WTC11 (cell line): Measurements from ENCODE around the gene RNF151. TPM values are rescaled to one million over a fixed set of nuclear protein-coding genes. Genes with fewer than 3 reads are reported as not detected.

Experiments used
- ATAC-seq: fragments of 200-7000 bp; cut with Tn5 transposase; 2 replicates; pipeline ENCODE4 v1.10.0; 2021; ENCODE audit warnings: mild to moderate bottlenecking, moderate library complexity
- CTCF ChIA-PET: fragments of 300-600 bp; sonication (Branson Sonifier 250); formaldehyde crosslinking; loops from one replicate; lab custom pipeline; 2021; ENCODE audit warnings: antibody characterized with exemption; lab: Charles Lee
- POLR2A ChIA-PET: fragments of 350-600 bp; sonication (Branson Sonifier 250); formaldehyde crosslinking; loops from one replicate; lab custom pipeline; 2021; ENCODE audit warnings: antibody characterized with exemption; lab: Charles Lee
- DNase-seq: peaks from one replicate; pipeline ENCODE4 v3.0.0; 2021; ENCODE audit warnings: low spot score
- H3K27ac Mint-ChIP-seq: 2 replicates; pipeline ENCODE4 v1.8.0; 2021; ENCODE audit warnings: mixed read lengths
- H3K27me3 Mint-ChIP-seq: 2 replicates; pipeline ENCODE4 v1.8.0; 2021; ENCODE audit warnings: low read depth, mild to moderate bottlenecking, moderate library complexity, mixed read lengths
- H3K36me3 Mint-ChIP-seq: 2 replicates; pipeline ENCODE4 v1.8.0; 2021; ENCODE audit warnings: mixed read lengths
- H3K4me1 Mint-ChIP-seq: 2 replicates; pipeline ENCODE4 v1.8.0; 2022; ENCODE audit warnings: mixed read lengths
- H3K4me3 Mint-ChIP-seq: 2 replicates; pipeline ENCODE4 v1.8.0; 2021; ENCODE audit warnings: mild to moderate bottlenecking, moderate library complexity, mixed read lengths
- H3K9me3 Mint-ChIP-seq: 2 replicates; pipeline ENCODE4 v1.8.0; 2021; ENCODE audit warnings: mixed read lengths
- ATF1 ChIP-seq: sonication (generic); formaldehyde crosslinking; IDR thresholded peaks from 2 replicates; pipeline ENCODE4 v1.8.1; 2023; ENCODE audit warnings: mild to moderate bottlenecking, moderate library complexity, missing genetic modification reagents
- CBFB ChIP-seq: sonication (generic); formaldehyde crosslinking; IDR thresholded peaks from 2 replicates; pipeline ENCODE4 v1.8.1; 2022; ENCODE audit warnings: mild to moderate bottlenecking, low read depth, missing genetic modification reagents
- CREM ChIP-seq: sonication (generic); formaldehyde crosslinking; IDR thresholded peaks from 2 replicates; pipeline ENCODE4 v1.8.1; 2022; ENCODE audit warnings: mild to moderate bottlenecking, missing genetic modification reagents, moderate library complexity
- ESRRA ChIP-seq: sonication (generic); formaldehyde crosslinking; IDR thresholded peaks from 2 replicates; pipeline ENCODE4 v1.8.1; 2022; ENCODE audit warnings: mild to moderate bottlenecking, missing genetic modification reagents, borderline replicate concordance
- ETV6 ChIP-seq: sonication (generic); formaldehyde crosslinking; IDR thresholded peaks from 2 replicates; pipeline ENCODE4 v1.8.1; 2022; ENCODE audit warnings: mild to moderate bottlenecking, missing genetic modification reagents
- FOXP1 ChIP-seq: sonication (generic); formaldehyde crosslinking; IDR thresholded peaks from 2 replicates; pipeline ENCODE4 v1.8.0; 2022; ENCODE audit warnings: missing genetic modification reagents, mild to moderate bottlenecking, moderate library complexity, borderline replicate concordance
- IRF2 ChIP-seq: sonication (generic); formaldehyde crosslinking; IDR thresholded peaks from 2 replicates; pipeline ENCODE4 v1.8.0; 2022; ENCODE audit warnings: low read depth, missing genetic modification reagents, borderline replicate concordance
- KAT7 ChIP-seq: sonication (generic); formaldehyde crosslinking; IDR thresholded peaks from 2 replicates; pipeline ENCODE4 v1.8.1; 2023; ENCODE audit warnings: missing genetic modification reagents, mild to moderate bottlenecking, borderline replicate concordance
- MXD4 ChIP-seq: fragments of 250-450 bp; sonication (Bioruptor Pico); IDR thresholded peaks from 2 replicates; pipeline ENCODE4 v1.8.0; 2021; ENCODE audit warnings: mild to moderate bottlenecking, moderate library complexity, borderline replicate concordance
- NFE2L1 ChIP-seq: sonication (generic); formaldehyde crosslinking; IDR thresholded peaks from 2 replicates; pipeline ENCODE4 v1.8.1; 2023; ENCODE audit warnings: missing genetic modification reagents
- OVOL2 ChIP-seq: fragments of 250-450 bp; sonication (Bioruptor Pico); IDR thresholded peaks from 2 replicates; pipeline ENCODE4 v1.9.0; 2021; ENCODE audit warnings: mild to moderate bottlenecking, borderline replicate concordance
- PRRX2 ChIP-seq: fragments of 250-450 bp; sonication (Bioruptor Pico); IDR thresholded peaks from 2 replicates; pipeline ENCODE4 v1.8.0; 2021; ENCODE audit warnings: mild to moderate bottlenecking
- ZNF263 ChIP-seq: sonication (generic); formaldehyde crosslinking; IDR thresholded peaks from 2 replicates; pipeline ENCODE4 v1.8.1; 2022; ENCODE audit warnings: low read depth, mild to moderate bottlenecking, moderate library complexity, missing genetic modification reagents
- ZNF423 ChIP-seq: fragments of 250-450 bp; sonication (Bioruptor Pico); IDR thresholded peaks from 2 replicates; pipeline ENCODE4 v2.1.2; 2022; ENCODE audit warnings: mild to moderate bottlenecking, moderate library complexity
- total RNA-seq: library from RNA; stranded (reverse); gene quantifications from 3 replicates; pipeline ENCODE4 v1.2.3, GENCODE V29; 2021
- TF ChIP-seq, protein P1 (sequence below): sonication (generic); formaldehyde crosslinking; IDR thresholded peaks from 2 replicates; pipeline ENCODE4 v1.8.0; 2022; ENCODE audit warnings: mild to moderate bottlenecking, missing genetic modification reagents
- TF ChIP-seq, protein P2 (sequence below): sonication (generic); formaldehyde crosslinking; IDR thresholded peaks from 2 replicates; pipeline ENCODE4 v1.8.0; 2022; ENCODE audit warnings: mild to moderate bottlenecking, missing genetic modification reagents
- TF ChIP-seq, protein P3 (sequence below): fragments of 250-450 bp; sonication (Bioruptor Pico); IDR thresholded peaks from 2 replicates; pipeline ENCODE4 v1.8.0; 2021; ENCODE audit warnings: mild to moderate bottlenecking
- TF ChIP-seq, protein P4 (sequence below): sonication (generic); formaldehyde crosslinking; IDR thresholded peaks from 2 replicates; pipeline ENCODE4 v1.8.1; 2022; ENCODE audit warnings: mild to moderate bottlenecking, moderate library complexity, missing genetic modification reagents
- TF ChIP-seq, protein P5 (sequence below): sonication (generic); formaldehyde crosslinking; conservative IDR thresholded peaks from 2 replicates; pipeline ENCODE4 v1.8.1; 2022; ENCODE audit warnings: mild to moderate bottlenecking, missing genetic modification reagents
- TF ChIP-seq, protein P6 (sequence below): sonication (generic); formaldehyde crosslinking; IDR thresholded peaks from 2 replicates; pipeline ENCODE4 v1.8.0; 2022; ENCODE audit warnings: missing genetic modification reagents
- TF ChIP-seq, protein P7 (sequence below): sonication (generic); formaldehyde crosslinking; IDR thresholded peaks from 2 replicates; pipeline ENCODE4 v1.8.1; 2023; ENCODE audit warnings: mild to moderate bottlenecking, missing genetic modification reagents, moderate library complexity

Gene RNF151
- total RNA-seq, 1 experiment from 2014 or later, result 0.31 TPM

DNA sequence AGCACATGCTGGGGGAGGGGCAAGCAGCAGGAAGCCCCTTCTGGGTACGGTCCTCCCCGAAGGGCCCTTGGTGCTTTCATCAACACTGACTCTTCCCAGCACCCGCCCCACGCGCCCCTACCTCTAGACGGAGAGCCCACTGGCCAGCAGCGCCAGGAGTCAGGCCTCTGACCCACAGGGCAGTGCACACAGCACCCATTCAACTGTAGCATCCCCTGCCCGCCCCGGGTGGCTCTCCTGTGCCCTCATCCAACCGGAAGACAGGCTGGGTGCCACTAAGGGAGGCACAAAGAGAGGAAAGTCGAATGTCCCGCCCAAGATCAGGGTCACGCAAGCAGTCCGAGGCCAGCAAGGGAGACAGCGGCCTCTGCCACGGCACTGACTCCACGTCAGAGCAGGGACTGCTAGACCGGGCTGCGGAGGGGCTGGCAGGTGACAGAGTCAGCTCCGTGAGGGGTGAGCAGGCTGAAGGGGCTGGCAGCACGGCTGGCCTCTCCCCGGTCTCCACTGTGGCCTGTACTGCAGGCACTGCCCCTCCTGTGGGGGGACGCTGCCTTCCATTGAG, 33.5 kb upstream of the RNF151 start (continued):
- TF ChIP-seq, protein P1, sequence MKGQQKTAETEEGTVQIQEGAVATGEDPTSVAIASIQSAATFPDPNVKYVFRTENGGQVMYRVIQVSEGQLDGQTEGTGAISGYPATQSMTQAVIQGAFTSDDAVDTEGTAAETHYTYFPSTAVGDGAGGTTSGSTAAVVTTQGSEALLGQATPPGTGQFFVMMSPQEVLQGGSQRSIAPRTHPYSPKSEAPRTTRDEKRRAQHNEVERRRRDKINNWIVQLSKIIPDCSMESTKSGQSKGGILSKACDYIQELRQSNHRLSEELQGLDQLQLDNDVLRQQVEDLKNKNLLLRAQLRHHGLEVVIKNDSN (CRISPR knock-in tag), result no peak
- no peak for TF ChIP-seq PRRX2 (CRISPR knock-in tag)
- no peak for TF ChIP-seq CBFB (CRISPR knock-in tag)
- TF ChIP-seq, protein P2, sequence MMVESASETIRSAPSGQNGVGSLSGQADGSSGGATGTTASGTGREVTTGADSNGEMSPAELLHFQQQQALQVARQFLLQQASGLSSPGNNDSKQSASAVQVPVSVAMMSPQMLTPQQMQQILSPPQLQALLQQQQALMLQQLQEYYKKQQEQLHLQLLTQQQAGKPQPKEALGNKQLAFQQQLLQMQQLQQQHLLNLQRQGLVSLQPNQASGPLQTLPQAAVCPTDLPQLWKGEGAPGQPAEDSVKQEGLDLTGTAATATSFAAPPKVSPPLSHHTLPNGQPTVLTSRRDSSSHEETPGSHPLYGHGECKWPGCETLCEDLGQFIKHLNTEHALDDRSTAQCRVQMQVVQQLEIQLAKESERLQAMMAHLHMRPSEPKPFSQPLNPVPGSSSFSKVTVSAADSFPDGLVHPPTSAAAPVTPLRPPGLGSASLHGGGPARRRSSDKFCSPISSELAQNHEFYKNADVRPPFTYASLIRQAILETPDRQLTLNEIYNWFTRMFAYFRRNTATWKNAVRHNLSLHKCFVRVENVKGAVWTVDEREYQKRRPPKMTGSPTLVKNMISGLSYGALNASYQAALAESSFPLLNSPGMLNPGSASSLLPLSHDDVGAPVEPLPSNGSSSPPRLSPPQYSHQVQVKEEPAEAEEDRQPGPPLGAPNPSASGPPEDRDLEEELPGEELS (CRISPR knock-in tag), result no peak

DNA sequence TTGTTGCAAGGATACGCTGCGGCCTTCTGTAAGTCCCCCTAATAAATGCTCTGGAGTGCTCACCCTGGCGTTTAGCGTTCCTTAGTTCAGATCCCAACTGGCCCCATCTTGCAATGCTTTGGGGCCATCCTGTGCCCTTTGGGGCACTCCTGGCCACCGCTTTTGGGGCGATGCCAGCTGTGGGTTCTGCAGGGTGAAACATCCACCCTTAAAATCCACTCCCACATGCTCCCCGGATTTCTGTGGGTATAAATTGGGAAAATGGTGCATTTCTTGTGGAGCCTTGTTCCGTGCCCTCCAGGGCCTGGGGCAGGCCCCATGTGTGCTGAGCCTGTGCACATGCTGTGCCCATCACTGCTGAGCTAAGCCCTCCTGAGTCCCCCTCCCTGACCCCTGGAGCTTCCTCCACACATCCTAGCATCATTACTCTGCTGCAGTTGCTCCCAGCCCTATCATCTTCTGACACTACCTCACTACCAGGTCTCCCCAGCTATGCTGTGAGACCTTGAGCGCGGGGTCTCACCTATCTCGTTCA, 29.6 kb upstream of the RNF151 start:
- Mint-ChIP-seq H3K4me3 (no peak overlapping the region), H3K36me3 (peaks cover 12% of the 10 kb centered on the region), H3K27ac (no peak overlapping the region), H3K4me1 (peaks cover 9% of the 10 kb centered on the region), H3K27me3 (peaks cover under 1% of the 10 kb centered on the region; the same call in 1 of the 2 replicates), H3K9me3 (no peaks in the 10 kb centered on the region)
- CTCF ChIA-PET, result no interaction called here
- POLR2A ChIA-PET, result no interaction called here
- ATAC-seq, result no peak
- no peak for DNase-seq
- TF ChIP-seq, protein P3, sequence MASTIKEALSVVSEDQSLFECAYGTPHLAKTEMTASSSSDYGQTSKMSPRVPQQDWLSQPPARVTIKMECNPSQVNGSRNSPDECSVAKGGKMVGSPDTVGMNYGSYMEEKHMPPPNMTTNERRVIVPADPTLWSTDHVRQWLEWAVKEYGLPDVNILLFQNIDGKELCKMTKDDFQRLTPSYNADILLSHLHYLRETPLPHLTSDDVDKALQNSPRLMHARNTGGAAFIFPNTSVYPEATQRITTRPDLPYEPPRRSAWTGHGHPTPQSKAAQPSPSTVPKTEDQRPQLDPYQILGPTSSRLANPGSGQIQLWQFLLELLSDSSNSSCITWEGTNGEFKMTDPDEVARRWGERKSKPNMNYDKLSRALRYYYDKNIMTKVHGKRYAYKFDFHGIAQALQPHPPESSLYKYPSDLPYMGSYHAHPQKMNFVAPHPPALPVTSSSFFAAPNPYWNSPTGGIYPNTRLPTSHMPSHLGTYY (CRISPR knock-in tag), result no peak
- no peak for TF ChIP-seq CBFB (CRISPR knock-in tag)
- no peak for TF ChIP-seq KAT7 (CRISPR knock-in tag)
- TF ChIP-seq MXD4 (CRISPR knock-in tag), result no peak
- no peak for TF ChIP-seq NFE2L1 (CRISPR knock-in tag)
- TF ChIP-seq OVOL2 (CRISPR knock-in tag), result no peak
- TF ChIP-seq, protein P4, sequence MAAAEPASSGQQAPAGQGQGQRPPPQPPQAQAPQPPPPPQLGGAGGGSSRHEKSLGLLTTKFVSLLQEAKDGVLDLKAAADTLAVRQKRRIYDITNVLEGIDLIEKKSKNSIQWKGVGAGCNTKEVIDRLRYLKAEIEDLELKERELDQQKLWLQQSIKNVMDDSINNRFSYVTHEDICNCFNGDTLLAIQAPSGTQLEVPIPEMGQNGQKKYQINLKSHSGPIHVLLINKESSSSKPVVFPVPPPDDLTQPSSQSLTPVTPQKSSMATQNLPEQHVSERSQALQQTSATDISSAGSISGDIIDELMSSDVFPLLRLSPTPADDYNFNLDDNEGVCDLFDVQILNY (CRISPR knock-in tag), result no peak
- TF ChIP-seq ESRRA (CRISPR knock-in tag), result no peak
- no peak for TF ChIP-seq CREM
- TF ChIP-seq FOXP1, result no peak
- no peak for TF ChIP-seq ZNF263
- TF ChIP-seq, protein P5, sequence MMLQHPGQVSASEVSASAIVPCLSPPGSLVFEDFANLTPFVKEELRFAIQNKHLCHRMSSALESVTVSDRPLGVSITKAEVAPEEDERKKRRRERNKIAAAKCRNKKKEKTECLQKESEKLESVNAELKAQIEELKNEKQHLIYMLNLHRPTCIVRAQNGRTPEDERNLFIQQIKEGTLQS, result no peak
- TF ChIP-seq IRF2 (CRISPR knock-in tag), result no peak
- TF ChIP-seq ZNF423 (CRISPR knock-in tag), result no peak
- TF ChIP-seq, protein P6, sequence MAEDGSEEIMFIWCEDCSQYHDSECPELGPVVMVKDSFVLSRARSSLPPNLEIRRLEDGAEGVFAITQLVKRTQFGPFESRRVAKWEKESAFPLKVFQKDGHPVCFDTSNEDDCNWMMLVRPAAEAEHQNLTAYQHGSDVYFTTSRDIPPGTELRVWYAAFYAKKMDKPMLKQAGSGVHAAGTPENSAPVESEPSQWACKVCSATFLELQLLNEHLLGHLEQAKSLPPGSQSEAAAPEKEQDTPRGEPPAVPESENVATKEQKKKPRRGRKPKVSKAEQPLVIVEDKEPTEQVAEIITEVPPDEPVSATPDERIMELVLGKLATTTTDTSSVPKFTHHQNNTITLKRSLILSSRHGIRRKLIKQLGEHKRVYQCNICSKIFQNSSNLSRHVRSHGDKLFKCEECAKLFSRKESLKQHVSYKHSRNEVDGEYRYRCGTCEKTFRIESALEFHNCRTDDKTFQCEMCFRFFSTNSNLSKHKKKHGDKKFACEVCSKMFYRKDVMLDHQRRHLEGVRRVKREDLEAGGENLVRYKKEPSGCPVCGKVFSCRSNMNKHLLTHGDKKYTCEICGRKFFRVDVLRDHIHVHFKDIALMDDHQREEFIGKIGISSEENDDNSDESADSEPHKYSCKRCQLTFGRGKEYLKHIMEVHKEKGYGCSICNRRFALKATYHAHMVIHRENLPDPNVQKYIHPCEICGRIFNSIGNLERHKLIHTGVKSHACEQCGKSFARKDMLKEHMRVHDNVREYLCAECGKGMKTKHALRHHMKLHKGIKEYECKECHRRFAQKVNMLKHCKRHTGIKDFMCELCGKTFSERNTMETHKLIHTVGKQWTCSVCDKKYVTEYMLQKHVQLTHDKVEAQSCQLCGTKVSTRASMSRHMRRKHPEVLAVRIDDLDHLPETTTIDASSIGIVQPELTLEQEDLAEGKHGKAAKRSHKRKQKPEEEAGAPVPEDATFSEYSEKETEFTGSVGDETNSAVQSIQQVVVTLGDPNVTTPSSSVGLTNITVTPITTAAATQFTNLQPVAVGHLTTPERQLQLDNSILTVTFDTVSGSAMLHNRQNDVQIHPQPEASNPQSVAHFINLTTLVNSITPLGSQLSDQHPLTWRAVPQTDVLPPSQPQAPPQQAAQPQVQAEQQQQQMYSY, result no peak
- TF ChIP-seq ATF1 (CRISPR knock-in tag), result no peak
- TF ChIP-seq ETV6 (CRISPR knock-in tag), result no peak
- TF ChIP-seq, protein P7, sequence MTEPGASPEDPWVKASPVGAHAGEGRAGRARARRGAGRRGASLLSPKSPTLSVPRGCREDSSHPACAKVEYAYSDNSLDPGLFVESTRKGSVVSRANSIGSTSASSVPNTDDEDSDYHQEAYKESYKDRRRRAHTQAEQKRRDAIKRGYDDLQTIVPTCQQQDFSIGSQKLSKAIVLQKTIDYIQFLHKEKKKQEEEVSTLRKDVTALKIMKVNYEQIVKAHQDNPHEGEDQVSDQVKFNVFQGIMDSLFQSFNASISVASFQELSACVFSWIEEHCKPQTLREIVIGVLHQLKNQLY (CRISPR knock-in tag), result no peak
